ENCODE measurements around the gene TMUB2. TPM values are rescaled to one million over a fixed set of nuclear protein-coding genes. Genes with fewer than 3 reads are reported as not detected.

TMUB2 gene
- total and polyA plus RNA-seq, 2 of the 13 experiments (the other 11 are each of a cell fraction or from before 2014, with no cell fraction given): 26.9 to 50.8 TPM

GRCh38 chr17:44229090-44229489, 42.3 kb downstream of the TMUB2 start:
- no TSS peak for BruUV-seq (replicated peaks)
- WGBS (ENCODE audit: low lambda C conversion rate): 38% methylated on average over 4 of the region's 6 CpGs
- H3K79me2 ChIP-seq (ENCODE audit: insufficient read depth, low read length): no peaks in the 10 kb centered on the region
- FAIRE-seq (no peak), ATAC-seq (peak; percentile 20; the same call in 1 of the 3 replicates), DNase-seq (ENCODE audit: low spot score) (no peak)
- peaks cover 0 to 30% of the 10 kb centered on the region in 2 experiments; a peak in 3 of 5 replicates for H3K27me3 ChIP-seq (ENCODE audit: control insufficient read depth in 1 of 2, insufficient read depth in 2 of 2, low read length in 2 of 2)
- in situ Hi-C loops (cut with HindIII; ENCODE audit: extremely low pct_ligation_motif_present, low pct_unique_long_range_greater_than_20kb) (no loop called here), intact Hi-C loops (cut with micrococcal nuclease; ENCODE audit: unreplicated experiment) (no loop called here)
- no peaks in the 10 kb centered on the region for H3K9me3 ChIP-seq (ENCODE audit: low read length)
- H3K4me2 ChIP-seq (ENCODE audit: low read depth, low read length): no peak overlapping the region
- H3K36me3 ChIP-seq (replicated peaks in 1 of 2; ENCODE audit: control insufficient read depth in 1 of 2, insufficient read depth in 2 of 2, low read length in 2 of 2): no peaks in the 10 kb centered on the region
- H2AFZ ChIP-seq (ENCODE audit: low read length): no peak overlapping the region
- no peak overlapping the region for H3K9ac ChIP-seq (ENCODE audit: insufficient read depth, low read depth, low read length)
- no peak overlapping the region for H3K27ac ChIP-seq (ENCODE audit: extremely low read length, insufficient read depth, low read length)
- H3K4me1 ChIP-seq (ENCODE audit: insufficient read depth, low read length): no peaks in the 10 kb centered on the region
- no peak overlapping the region for H3K4me3 ChIP-seq (replicated peaks in 1 of 3; ENCODE audit: insufficient read depth in 1 of 3, low read depth in 2 of 3, low read length in 3 of 3)
- POLR2A ChIA-PET: no interaction called here
- CTCF ChIA-PET (ENCODE audit: low intra/inter-chr PET ratio, low total read pairs): no interaction called here
- H4K20me1 ChIP-seq (ENCODE audit: insufficient read depth, low read length): no peaks in the 10 kb centered on the region
- no peak for TF ChIP-seq MLX (CRISPR knock-in tag; IDR thresholded peaks at IDR 0.05)
- no peak for TF ChIP-seq ZNF225 (CRISPR knock-in tag; IDR thresholded peaks at IDR 0.05)
- TF ChIP-seq ZNF737 (CRISPR knock-in tag; IDR thresholded peaks at IDR 0.05; ENCODE audit: borderline replicate concordance): no peak
- no peak for TF ChIP-seq ZNF569 (CRISPR knock-in tag; IDR thresholded peaks at IDR 0.05; ENCODE audit: borderline replicate concordance)
- TF ChIP-seq SAP130 (CRISPR knock-in tag; IDR thresholded peaks at IDR 0.05; ENCODE audit: low read depth): no peak
- TF ChIP-seq RFX3 (CRISPR knock-in tag; IDR thresholded peaks at IDR 0.05): no peak
- TF ChIP-seq BHLHE40 (IDR thresholded peaks at IDR 0.05; ENCODE audit: low read length): no peak
- no peak for TF ChIP-seq ZSCAN25 (CRISPR knock-in tag; IDR thresholded peaks at IDR 0.05)
- no peak for TF ChIP-seq ZNF776 (CRISPR knock-in tag; IDR thresholded peaks at IDR 0.05)
- TF ChIP-seq STAT6 (CRISPR knock-in tag; IDR thresholded peaks at IDR 0.05; ENCODE audit: borderline replicate concordance): no peak
- TF ChIP-seq, protein P1, sequence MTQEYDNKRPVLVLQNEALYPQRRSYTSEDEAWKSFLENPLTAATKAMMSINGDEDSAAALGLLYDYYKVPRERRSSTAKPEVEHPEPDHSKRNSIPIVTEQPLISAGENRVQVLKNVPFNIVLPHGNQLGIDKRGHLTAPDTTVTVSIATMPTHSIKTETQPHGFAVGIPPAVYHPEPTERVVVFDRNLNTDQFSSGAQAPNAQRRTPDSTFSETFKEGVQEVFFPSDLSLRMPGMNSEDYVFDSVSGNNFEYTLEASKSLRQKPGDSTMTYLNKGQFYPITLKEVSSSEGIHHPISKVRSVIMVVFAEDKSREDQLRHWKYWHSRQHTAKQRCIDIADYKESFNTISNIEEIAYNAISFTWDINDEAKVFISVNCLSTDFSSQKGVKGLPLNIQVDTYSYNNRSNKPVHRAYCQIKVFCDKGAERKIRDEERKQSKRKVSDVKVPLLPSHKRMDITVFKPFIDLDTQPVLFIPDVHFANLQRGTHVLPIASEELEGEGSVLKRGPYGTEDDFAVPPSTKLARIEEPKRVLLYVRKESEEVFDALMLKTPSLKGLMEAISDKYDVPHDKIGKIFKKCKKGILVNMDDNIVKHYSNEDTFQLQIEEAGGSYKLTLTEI (CRISPR knock-in tag; conservative IDR thresholded peaks at IDR 0.05): no peak
- no peak for TF ChIP-seq SRSF1 (optimal IDR thresholded peaks at IDR 0.05; ENCODE audit: low read depth, low read length)
- TF ChIP-seq SETDB1 (CRISPR knock-in tag; IDR thresholded peaks at IDR 0.05; ENCODE audit: borderline replicate concordance): no peak
- TF ChIP-seq ZNF431 (CRISPR knock-in tag; IDR thresholded peaks at IDR 0.05; ENCODE audit: borderline replicate concordance, low read depth): no peak
- no peak for TF ChIP-seq ZNF234 (CRISPR knock-in tag; conservative IDR thresholded peaks at IDR 0.05)
- no peak for TF ChIP-seq MTF1 (CRISPR knock-in tag; IDR thresholded peaks at IDR 0.05)

All from HepG2 (cell line).